Measurements from ENCODE around the gene CERKL. TPM values are rescaled to one million over a fixed set of nuclear protein-coding genes. Genes with fewer than 3 reads are reported as not detected.

The CERKL gene
- total RNA-seq, 1 donor from 2014 or later, result not detected

- Histone ChIP-seq H3K27ac (no peak overlapping the region), H3K4me2 (no peak overlapping the region), H3K79me2 (ENCODE audit: low read depth) (no peaks in the 10 kb centered on the region), H3K9ac (no peak overlapping the region), H3K9me3 (ENCODE audit: low read depth) (no peaks in the 10 kb centered on the region), H3K4me3 (no peak overlapping the region), H3F3A (ENCODE audit: low read depth) (peaks cover 4% of the 10 kb centered on the region), H3K27me3 (peaks cover 100% of the 10 kb centered on the region), H3K4me1 (peaks cover 15% of the 10 kb centered on the region), H2AFZ (replicated peaks) (no peak overlapping the region), H3K36me3 (no peaks in the 10 kb centered on the region), H4K20me1 (ENCODE audit: low read depth) (peaks cover 51% of the 10 kb centered on the region)
- H3K4me1 Mint-ChIP-seq, result peaks cover 28% of the 10 kb centered on the region
- TF ChIP-seq EZH2phosphoT487 (IDR thresholded peaks at IDR 0.05), result no peak
- no peak for TF ChIP-seq CTCF (IDR thresholded peaks at IDR 0.05)
- TF ChIP-seq EZH2 (IDR thresholded peaks at IDR 0.05), result no peak
- H3K4me3 Mint-ChIP-seq, result no peak overlapping the region
- H3K27ac Mint-ChIP-seq, result no peak overlapping the region
- peaks cover 75% of the 10 kb centered on the region for H3K27me3 Mint-ChIP-seq (ENCODE audit: insufficient read depth, low read depth)
- no peak for DNase-seq (ENCODE audit: low spot score)
- no peaks in the 10 kb centered on the region for H3K36me3 Mint-ChIP-seq
- no peaks in the 10 kb centered on the region for H3K9me3 Mint-ChIP-seq
Measured at GRCh38 chr2:181686576-181687185, 29.8 kb upstream of the CERKL start.

GRCh38 chr2:181685150-181685688 lies 28.3 kb upstream of the CERKL start:
- H4K20me1 ChIP-seq (ENCODE audit: low read depth), result peaks cover 63% of the 10 kb centered on the region
- peaks cover 12% of the 10 kb centered on the region for H3F3A ChIP-seq (ENCODE audit: low read depth)
- peaks cover 100% of the 10 kb centered on the region for H3K27me3 ChIP-seq
- Mint-ChIP-seq H3K36me3 (no peaks in the 10 kb centered on the region), H3K27ac (no peak overlapping the region), H3K27me3 (ENCODE audit: insufficient read depth, low read depth) (peaks cover 90% of the 10 kb centered on the region), H3K9me3 (no peaks in the 10 kb centered on the region), H3K4me1 (peaks cover 38% of the 10 kb centered on the region), H3K4me3 (peak overlapping the region; percentile 84)
- no peaks in the 10 kb centered on the region for H3K36me3 ChIP-seq
- no peak overlapping the region for H3K9ac ChIP-seq
- peaks cover 15% of the 10 kb centered on the region for H3K4me1 ChIP-seq
- H3K27ac ChIP-seq, result no peak overlapping the region
- H3K9me3 ChIP-seq (ENCODE audit: low read depth), result no peaks in the 10 kb centered on the region
- no peaks in the 10 kb centered on the region for H3K79me2 ChIP-seq (ENCODE audit: low read depth)
- H3K4me2 ChIP-seq, result no peak overlapping the region
- no peak for TF ChIP-seq CTCF (IDR thresholded peaks at IDR 0.05)
- no peak for TF ChIP-seq EZH2phosphoT487 (IDR thresholded peaks at IDR 0.05)
- TF ChIP-seq EZH2 (IDR thresholded peaks at IDR 0.05), result peak; percentile 48
- DNase-seq (ENCODE audit: low spot score), result peak; percentile 68
- no peak overlapping the region for H3K4me3 ChIP-seq
- H2AFZ ChIP-seq (replicated peaks), result no peak overlapping the region

- peak overlapping the region; percentile 44 for H3K4me3 ChIP-seq
- peaks cover 69% of the 10 kb centered on the region for H4K20me1 ChIP-seq (ENCODE audit: low read depth)
- no peaks in the 10 kb centered on the region for H3K36me3 ChIP-seq
- Mint-ChIP-seq H3K27ac (no peak overlapping the region), H3K4me1 (peaks cover 41% of the 10 kb centered on the region), H3K4me3 (peak overlapping the region; percentile 84), H3K36me3 (no peaks in the 10 kb centered on the region), H3K27me3 (ENCODE audit: insufficient read depth, low read depth) (peaks cover 90% of the 10 kb centered on the region), H3K9me3 (no peaks in the 10 kb centered on the region)
- peaks cover 15% of the 10 kb centered on the region for H3K4me1 ChIP-seq
- H3K9ac ChIP-seq, result no peak overlapping the region
- peak overlapping the region; percentile 82 for H3K4me2 ChIP-seq
- peaks cover 100% of the 10 kb centered on the region for H3K27me3 ChIP-seq
- no peak overlapping the region for H3K27ac ChIP-seq
- TF ChIP-seq EZH2 (IDR thresholded peaks at IDR 0.05), result peak; percentile 88
- no peak for TF ChIP-seq CTCF (IDR thresholded peaks at IDR 0.05)
- TF ChIP-seq EZH2phosphoT487 (IDR thresholded peaks at IDR 0.05), result peak; percentile 82
- H3K9me3 ChIP-seq (ENCODE audit: low read depth), result no peaks in the 10 kb centered on the region
- H3K79me2 ChIP-seq (ENCODE audit: low read depth), result no peaks in the 10 kb centered on the region
- DNase-seq (ENCODE audit: low spot score), result no peak
- H2AFZ ChIP-seq (replicated peaks), result no peak overlapping the region
- H3F3A ChIP-seq (ENCODE audit: low read depth), result peaks cover 12% of the 10 kb centered on the region
Measured at GRCh38 chr2:181684454-181685149, 27.7 kb upstream of the CERKL start.
